GM12878 (cell line): ENCODE measurements around the gene RAD9A. TPM values are rescaled to one million over a fixed set of nuclear protein-coding genes. Genes with fewer than 3 reads are reported as not detected.

ENCODE experiments used
- BCL3 ChIP-seq: IDR thresholded peaks from 2 replicates; pipeline ENCODE4 v1.6.1; 2011; ENCODE audit warnings: borderline replicate concordance, low read depth, mild to moderate bottlenecking, moderate library complexity, low read length; ENCODE audit not compliant: insufficient read depth, poor library complexity, severe bottlenecking
- CHD4 ChIP-seq: fragments of 200-600 bp; sonication (generic); IDR thresholded peaks from 2 replicates; pipeline ENCODE4 v1.6.1; 2016; ENCODE audit warnings: mild to moderate bottlenecking
- CUX1 ChIP-seq: IDR thresholded peaks from 2 replicates; pipeline ENCODE4 v1.6.1; 2012; ENCODE audit warnings: improper control_type of control experiment, low read depth, low read length; ENCODE audit not compliant: insufficient replicate concordance
- EED ChIP-seq: sonication (generic); IDR thresholded peaks from 2 replicates; pipeline ENCODE4 v1.6.1; 2016; ENCODE audit warnings: antibody characterized with exemption, low read depth
- EGR1 ChIP-seq, 2 experiments: IDR thresholded peaks; 1 replicate in 1 of 2; 2 replicates in 1 of 2; pipeline ENCODE4 v1.6.1; 2011 to 2012; ENCODE audit warnings: low read depth in 2 of 2, low read length in 2 of 2, borderline replicate concordance in 1 of 2, mild to moderate bottlenecking in 1 of 2, moderate library complexity in 1 of 2
- EP300 ChIP-seq, 2 experiments: fragments of 150-350 bp in 1 of 2; IDR thresholded peaks; 2 replicates each; pipeline ENCODE4 v1.6.1; 2011 to 2012; ENCODE audit warnings: low read depth in 2 of 2, low read length in 2 of 2, borderline replicate concordance in 1 of 2, improper control_type of control experiment in 1 of 2, inconsistent platforms in 1 of 2; ENCODE audit not compliant: control insufficient read depth in 1 of 2
- FOS ChIP-seq: IDR thresholded peaks from 3 replicates; pipeline ENCODE4 v1.6.1; 2011; ENCODE audit warnings: borderline replicate concordance; ENCODE audit not compliant: insufficient read length; ENCODE audit errors: extremely low read depth
- HDGF ChIP-seq: fragments of 450-650 bp; IDR thresholded peaks from 2 replicates; pipeline ENCODE4 v1.6.1; 2016; ENCODE audit warnings: antibody characterized with exemption
- NFIC ChIP-seq: IDR thresholded peaks from 2 replicates; pipeline ENCODE4 v1.6.1; 2012; ENCODE audit warnings: low read depth, mild to moderate bottlenecking, inconsistent platforms, low read length, moderate library complexity
- NR2F1 ChIP-seq: fragments of 450-650 bp; conservative IDR thresholded peaks from 2 replicates; pipeline ENCODE4 v1.6.1; 2017; ENCODE audit warnings: mild to moderate bottlenecking
- RAD51 ChIP-seq: fragments of 450-650 bp; IDR thresholded peaks from 2 replicates; pipeline ENCODE4 v1.6.1; 2016; ENCODE audit warnings: moderate library complexity, mild to moderate bottlenecking, inconsistent platforms
- RELB ChIP-seq: fragments of 450-650 bp; IDR thresholded peaks from 2 replicates; pipeline ENCODE4 v1.6.1; 2017; ENCODE audit warnings: low read depth, mild to moderate bottlenecking, moderate library complexity
- SMARCA5 ChIP-seq: fragments of 450-650 bp; IDR thresholded peaks from 2 replicates; pipeline ENCODE4 v1.6.1; 2017; ENCODE audit warnings: mild to moderate bottlenecking
- SPI1 ChIP-seq: IDR thresholded peaks from 2 replicates; pipeline ENCODE4 v1.6.1; 2011; ENCODE audit warnings: low read depth, mild to moderate bottlenecking, low read length, moderate library complexity, borderline replicate concordance; ENCODE audit not compliant: insufficient read depth
- SUPT20H ChIP-seq: IDR thresholded peaks from 2 replicates; pipeline ENCODE4 v1.6.1; 2011; ENCODE audit warnings: low read depth, mild to moderate bottlenecking, low read length, moderate library complexity, borderline replicate concordance; ENCODE audit not compliant: control insufficient read depth
- ZBTB11 ChIP-seq: fragments of 450-650 bp; formaldehyde crosslinking; IDR thresholded peaks from 2 replicates; pipeline ENCODE4 v1.5.0; 2022; ENCODE audit warnings: mild to moderate bottlenecking, missing genetic modification characterization
- polyA plus RNA-seq, 11 experiments: library from polyadenylated mRNA; depleted of rRNA in 4 of 11; unstranded in 6 of 11; stranded (reverse) in 5 of 11; fragments of >200 nt; fragmentation: Nextera tagmentation in 4 of 11; fragmentation: Illumina TruSeq in 1 of 11; extraction: Ambion mirVana in 4 of 11; extraction: Trizol in 1 of 11; gene quantifications; 1 replicate in 1 of 11; 2 replicates in 10 of 11; pipeline versions ENCODE4 v1.2.1 to v1.2.3, GENCODE V29; 2011 to 2016; ENCODE audit warnings: inconsistent platforms in 2 of 11, missing spikeins in 2 of 11, low read depth in 1 of 11
- total RNA-seq, 4 experiments: library from RNA; depleted of rRNA in 3 of 4; stranded (reverse); fragments of >200 nt in 3 of 4; fragmentation: Illumina TruSeq in 1 of 4; extraction: Trizol in 1 of 4; gene quantifications; 2 replicates each; pipeline versions ENCODE4 v1.2.1 to v1.2.3, GENCODE V29; 2013 to 2021

RAD9A gene
- total and polyA plus RNA-seq, 10 of the 15 experiments (the other 5 are each of a cell fraction or from before 2014, with no cell fraction given) = 1.1 to 36.2 (median 19.8) TPM

DNA sequence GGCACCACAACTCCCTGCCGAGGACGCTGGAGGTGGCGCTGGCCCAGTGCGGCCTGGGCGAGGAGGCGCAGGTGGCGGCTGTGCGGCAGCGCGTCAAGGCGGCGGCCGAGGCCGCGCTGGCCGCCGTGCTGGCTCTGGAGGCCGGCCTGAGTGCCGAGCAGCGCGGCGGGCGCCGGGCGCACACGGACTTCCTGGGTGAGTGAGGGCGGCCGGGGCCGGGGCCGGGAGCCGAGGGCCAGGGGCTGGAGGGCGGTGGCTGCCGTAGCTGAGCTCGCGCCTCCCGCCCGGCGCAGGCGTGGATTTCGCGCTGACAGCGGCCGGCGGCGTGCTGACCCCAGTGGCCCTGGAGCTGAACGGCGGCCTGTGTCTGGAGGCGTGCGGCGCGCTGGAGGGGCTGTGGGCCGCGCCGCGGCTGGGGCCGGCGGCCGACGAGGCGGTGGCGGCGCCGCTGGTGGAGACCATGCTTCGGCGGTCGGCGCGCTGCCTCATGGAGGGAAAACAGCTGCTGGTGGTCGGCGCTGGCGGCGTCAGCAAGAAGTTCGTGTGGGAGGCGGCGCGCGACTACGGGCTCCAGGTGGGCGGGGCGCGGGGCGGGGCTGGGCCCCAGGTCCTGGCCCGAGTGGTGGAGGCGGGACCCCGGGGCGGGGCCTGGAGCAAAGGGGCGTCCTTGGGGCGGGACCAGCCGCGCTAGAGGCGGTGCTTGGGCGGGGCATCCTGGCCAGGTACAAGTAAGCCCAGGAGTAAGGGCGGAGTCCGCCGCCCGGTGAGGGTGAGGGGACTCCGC is 29.1 kb downstream of the RAD9A start (continued):
- no peak for TF ChIP-seq BCL3
- TF ChIP-seq EGR1 (IDR thresholded peaks at IDR 0.05; ENCODE audit: borderline replicate concordance in 1 of 2, low read depth in 2 of 2, low read length in 2 of 2) = peak in 1 of 2 experiments; percentile 49; a peak in 1 of 3 replicates
- no peak for TF ChIP-seq RAD51
- no peak for TF ChIP-seq RELB
- no peak for TF ChIP-seq EED
- TF ChIP-seq CHD4 = no peak
- TF ChIP-seq SUPT20H = no peak
- peak; percentile 88; the same call in 1 of the 2 replicates for TF ChIP-seq SMARCA5
- no peak for TF ChIP-seq EP300 (IDR thresholded peaks at IDR 0.05; ENCODE audit: borderline replicate concordance in 1 of 2, control insufficient read depth in 1 of 2, low read depth in 2 of 2, low read length in 2 of 2)
- no peak for TF ChIP-seq FOS
- no peak for TF ChIP-seq HDGF
- no peak for TF ChIP-seq ZBTB11 (CRISPR knock-in tag)
- TF ChIP-seq CUX1 = no peak
- TF ChIP-seq NFIC = no peak
- TF ChIP-seq SPI1 = no peak
- TF ChIP-seq NR2F1 = peak; percentile 94
